ENCODE results near the gene PCSK6. TPM values are rescaled to one million over a fixed set of nuclear protein-coding genes. Genes with fewer than 3 reads are reported as not detected.

PCSK6 gene
- 10 to 100 TPM in 2 of 3 donors, 1 to 10 TPM in 1; 7.2 to 19.7 (median 18.0) TPM for total RNA-seq

DNA sequence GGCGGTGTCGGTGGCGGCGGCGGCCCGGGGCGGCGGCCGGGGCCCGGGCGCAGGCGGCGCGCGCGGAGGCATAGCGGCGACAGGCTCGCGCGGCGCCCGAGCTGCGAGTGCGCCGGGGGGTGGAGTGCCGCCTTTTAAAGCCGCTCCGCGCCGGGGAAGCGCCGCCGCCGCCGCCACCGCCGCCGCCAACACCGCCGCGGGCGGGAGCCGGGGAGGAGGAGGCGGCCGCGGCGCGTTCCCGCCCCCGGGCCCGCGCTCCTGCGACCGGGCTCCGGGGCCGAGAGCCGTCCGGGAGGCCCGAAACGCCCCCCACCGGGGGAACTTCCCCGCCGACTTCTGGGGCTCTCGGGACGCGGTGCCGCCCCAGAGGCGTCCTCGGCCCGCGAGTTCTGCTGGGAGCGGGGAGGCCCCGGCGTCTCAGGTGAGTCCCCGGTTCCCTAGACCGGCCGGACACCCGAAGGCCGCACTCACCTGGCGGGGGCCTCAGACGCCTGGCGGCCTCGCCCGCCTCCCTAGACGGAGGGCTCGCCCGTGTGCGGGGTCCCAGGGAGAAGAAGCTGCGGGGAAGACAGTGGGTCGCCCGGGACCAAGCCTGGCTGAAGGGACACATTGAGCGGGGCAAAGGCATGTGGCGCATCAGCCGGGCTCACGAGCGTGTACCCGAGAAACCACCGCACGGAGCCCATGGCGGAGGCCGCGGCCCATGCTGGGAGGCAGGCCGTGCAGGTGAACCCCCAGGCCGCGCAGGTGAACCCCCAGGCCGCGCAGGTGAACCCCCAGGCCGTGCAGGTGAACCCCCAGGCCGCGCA is at the start of gene PCSK6:
TSS of gene PCSK6 (minus strand) at position 109 of the 809 bp plus-strand sequence. CDS start at position 72, 37 bp downstream.
- Histone ChIP-seq H3K27me3 (peaks cover 4 to 20% of the 10 kb centered on the region in 2 donors), H3K27ac (no peak within 1 kb of the TSS), H3K4me1 (no peaks in the 10 kb centered on the region), H3K9me3 (no peaks in the 10 kb centered on the region), H3K4me3 (peak within 1 kb of the TSS; percentile 38 to 67 (median 46)), H3K36me3 (no peaks in the 10 kb centered on the region)
- TF ChIP-seq POLR2AphosphoS5 (IDR thresholded peaks at IDR 0.05) (no peak), POLR2A (IDR thresholded peaks at IDR 0.05) (no peak)
- TF ChIP-seq, protein P1, sequence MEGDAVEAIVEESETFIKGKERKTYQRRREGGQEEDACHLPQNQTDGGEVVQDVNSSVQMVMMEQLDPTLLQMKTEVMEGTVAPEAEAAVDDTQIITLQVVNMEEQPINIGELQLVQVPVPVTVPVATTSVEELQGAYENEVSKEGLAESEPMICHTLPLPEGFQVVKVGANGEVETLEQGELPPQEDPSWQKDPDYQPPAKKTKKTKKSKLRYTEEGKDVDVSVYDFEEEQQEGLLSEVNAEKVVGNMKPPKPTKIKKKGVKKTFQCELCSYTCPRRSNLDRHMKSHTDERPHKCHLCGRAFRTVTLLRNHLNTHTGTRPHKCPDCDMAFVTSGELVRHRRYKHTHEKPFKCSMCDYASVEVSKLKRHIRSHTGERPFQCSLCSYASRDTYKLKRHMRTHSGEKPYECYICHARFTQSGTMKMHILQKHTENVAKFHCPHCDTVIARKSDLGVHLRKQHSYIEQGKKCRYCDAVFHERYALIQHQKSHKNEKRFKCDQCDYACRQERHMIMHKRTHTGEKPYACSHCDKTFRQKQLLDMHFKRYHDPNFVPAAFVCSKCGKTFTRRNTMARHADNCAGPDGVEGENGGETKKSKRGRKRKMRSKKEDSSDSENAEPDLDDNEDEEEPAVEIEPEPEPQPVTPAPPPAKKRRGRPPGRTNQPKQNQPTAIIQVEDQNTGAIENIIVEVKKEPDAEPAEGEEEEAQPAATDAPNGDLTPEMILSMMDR (IDR thresholded peaks at IDR 0.05): no peak
- DNase-seq (ENCODE audit: low spot score in 2 of 2): no peak
- intact Hi-C loops (cut with DNase I; ENCODE audit: low total_unique reads): no loop called here

DNA sequence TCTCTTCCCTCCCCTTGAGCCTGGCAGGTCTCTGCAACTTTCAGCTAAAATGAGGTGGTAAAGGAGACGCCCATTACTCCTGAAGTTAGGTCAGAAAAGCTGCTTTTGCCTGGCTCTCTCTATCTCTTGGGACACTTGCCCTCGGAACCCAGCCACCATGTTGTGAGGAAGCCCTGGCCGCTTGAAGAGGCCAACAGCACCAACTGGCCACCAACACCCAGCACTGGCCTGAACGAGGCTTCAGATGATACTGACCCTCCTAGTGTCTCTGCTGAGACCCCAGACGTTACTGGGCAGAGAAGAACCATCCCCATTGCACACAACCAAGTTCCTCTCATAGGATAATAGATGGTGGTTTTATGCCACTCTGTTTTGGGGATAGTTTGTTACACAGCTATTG is 49.5 kb upstream of the PCSK6 start:
- no peak for DNase-seq (ENCODE audit: low spot score in 2 of 2)
- Histone ChIP-seq H3K9me3 (no peaks in the 10 kb centered on the region), H3K4me3 (no peak overlapping the region), H3K36me3 (no peaks in the 10 kb centered on the region), H3K4me1 (no peaks in the 10 kb centered on the region), H3K27ac (no peak overlapping the region), H3K27me3 (peaks cover 0 to 13% of the 10 kb centered on the region in 2 donors)
- intact Hi-C loops (cut with DNase I; ENCODE audit: low total_unique reads): no loop called here
- TF ChIP-seq, protein P1 (IDR thresholded peaks at IDR 0.05): no peak
- TF ChIP-seq POLR2A (IDR thresholded peaks at IDR 0.05) (no peak), POLR2AphosphoS5 (IDR thresholded peaks at IDR 0.05) (no peak)

DNA sequence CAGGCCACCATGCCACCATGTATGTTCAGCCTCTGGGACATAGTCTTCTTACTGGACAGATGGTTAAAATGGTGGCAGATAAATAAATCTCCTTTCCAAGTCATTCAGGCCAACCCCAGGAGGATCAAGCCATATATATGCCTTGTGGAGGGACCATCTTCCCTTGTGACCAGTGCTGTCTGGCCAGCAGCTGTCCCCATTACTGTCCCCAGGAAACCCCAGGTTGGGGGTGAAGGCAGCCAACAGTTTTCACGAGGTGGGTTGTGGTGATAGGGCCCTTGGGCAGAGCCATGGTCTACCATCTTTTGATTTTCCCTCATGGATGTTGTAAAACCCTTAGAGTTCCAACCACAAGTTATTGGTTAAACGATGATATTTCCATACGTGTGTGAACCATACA is 48.7 kb upstream of the PCSK6 start:
- no peak overlapping the region for H3K27ac ChIP-seq
- no peak for DNase-seq (ENCODE audit: low spot score in 2 of 2)
- H3K9me3 ChIP-seq: no peaks in the 10 kb centered on the region
- no peak overlapping the region for H3K4me3 ChIP-seq
- intact Hi-C loops (cut with DNase I; ENCODE audit: low total_unique reads): no loop called here
- peaks cover 0 to 5% of the 10 kb centered on the region in 2 donors for H3K27me3 ChIP-seq
- H3K36me3 ChIP-seq: no peaks in the 10 kb centered on the region
- no peaks in the 10 kb centered on the region for H3K4me1 ChIP-seq
- no peak for TF ChIP-seq POLR2AphosphoS5 (IDR thresholded peaks at IDR 0.05)
- TF ChIP-seq, protein P1 (IDR thresholded peaks at IDR 0.05): no peak
- no peak for TF ChIP-seq POLR2A (IDR thresholded peaks at IDR 0.05)

DNA sequence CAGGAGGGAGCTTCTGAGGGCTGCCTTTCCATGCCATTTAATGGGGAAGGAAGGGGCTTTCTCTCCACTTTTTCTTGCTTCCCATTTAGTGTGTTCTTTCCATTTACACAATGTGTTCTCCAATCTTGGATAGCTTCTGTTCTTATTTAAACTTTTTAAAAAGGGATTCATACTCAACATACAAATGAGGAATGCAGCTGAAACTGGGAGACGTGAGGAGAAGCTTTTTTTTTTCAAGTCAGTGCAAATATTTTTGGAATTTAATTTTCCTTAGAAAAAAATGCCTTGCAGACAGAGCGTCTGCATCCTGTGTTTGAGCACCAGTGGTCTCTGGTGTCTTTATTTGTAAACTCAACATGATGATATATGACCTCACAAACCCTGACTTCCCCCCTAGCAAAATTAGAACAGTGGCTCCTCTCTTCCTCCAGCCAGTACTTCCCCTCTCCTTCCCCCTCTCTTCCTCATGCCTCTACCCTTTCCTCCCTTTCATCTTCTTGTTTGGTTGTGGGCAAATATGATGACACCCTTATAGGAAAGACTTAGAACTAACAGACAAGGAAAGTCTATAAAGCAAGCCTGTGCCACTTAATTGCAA is 48.1 kb upstream of the PCSK6 start:
- TF ChIP-seq POLR2AphosphoS5 (IDR thresholded peaks at IDR 0.05) (no peak), POLR2A (IDR thresholded peaks at IDR 0.05) (no peak)
- TF ChIP-seq, protein P1 (IDR thresholded peaks at IDR 0.05): no peak
- intact Hi-C loops (cut with DNase I; ENCODE audit: low total_unique reads): no loop called here
- DNase-seq (ENCODE audit: low spot score in 2 of 2): no peak
- Histone ChIP-seq H3K27me3 (no peaks in the 10 kb centered on the region), H3K9me3 (no peaks in the 10 kb centered on the region), H3K4me1 (no peaks in the 10 kb centered on the region), H3K36me3 (no peaks in the 10 kb centered on the region), H3K4me3 (no peak overlapping the region), H3K27ac (no peak overlapping the region)

DNA sequence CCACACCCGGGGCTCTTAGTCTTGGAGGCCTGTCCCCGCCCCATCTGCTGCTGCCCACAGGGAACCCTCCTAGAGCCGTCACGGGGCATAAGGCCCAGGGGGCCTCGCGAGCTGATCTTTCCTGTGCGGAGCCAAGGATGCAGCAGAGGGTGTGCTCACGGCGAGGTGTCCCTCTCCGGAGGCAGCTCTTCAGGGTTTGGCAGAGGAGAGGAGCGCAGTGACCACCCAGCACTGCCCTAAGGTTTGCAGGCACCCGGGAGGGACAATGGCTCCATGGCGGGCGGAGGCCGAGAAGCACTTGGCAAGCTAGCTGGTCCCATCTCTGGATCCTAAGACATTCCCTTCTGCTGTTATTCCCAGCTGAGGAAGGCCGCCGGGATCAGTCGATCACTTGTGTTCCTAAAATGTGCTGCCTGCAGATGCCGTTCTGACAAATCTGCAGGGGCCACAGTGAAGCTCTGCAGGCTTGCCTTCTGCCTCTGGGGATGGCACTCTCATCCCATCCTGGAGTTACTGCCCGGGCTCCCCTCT is 47.4 kb upstream of the PCSK6 start:
- TF ChIP-seq, protein P1 (IDR thresholded peaks at IDR 0.05): no peak
- TF ChIP-seq POLR2AphosphoS5 (IDR thresholded peaks at IDR 0.05) (no peak), POLR2A (IDR thresholded peaks at IDR 0.05) (no peak)
- no peaks in the 10 kb centered on the region for H3K4me1 ChIP-seq
- H3K27ac ChIP-seq: no peak overlapping the region
- intact Hi-C loops (cut with DNase I; ENCODE audit: low total_unique reads): no loop called here
- H3K4me3 ChIP-seq: no peak overlapping the region
- no peaks in the 10 kb centered on the region for H3K36me3 ChIP-seq
- H3K9me3 ChIP-seq: no peaks in the 10 kb centered on the region
- no peak for DNase-seq (ENCODE audit: low spot score in 2 of 2)
- H3K27me3 ChIP-seq: no peaks in the 10 kb centered on the region
